HG03460 (cell line): ENCODE data around the gene CMKLR1.

Experiments
- ATAC-seq: cut with Tn5 transposase; IDR thresholded peaks from one replicate; pipeline ENCODE4 v1.9.1; 2021; ENCODE audit not compliant: unreplicated experiment

Gene CMKLR1

DNA sequence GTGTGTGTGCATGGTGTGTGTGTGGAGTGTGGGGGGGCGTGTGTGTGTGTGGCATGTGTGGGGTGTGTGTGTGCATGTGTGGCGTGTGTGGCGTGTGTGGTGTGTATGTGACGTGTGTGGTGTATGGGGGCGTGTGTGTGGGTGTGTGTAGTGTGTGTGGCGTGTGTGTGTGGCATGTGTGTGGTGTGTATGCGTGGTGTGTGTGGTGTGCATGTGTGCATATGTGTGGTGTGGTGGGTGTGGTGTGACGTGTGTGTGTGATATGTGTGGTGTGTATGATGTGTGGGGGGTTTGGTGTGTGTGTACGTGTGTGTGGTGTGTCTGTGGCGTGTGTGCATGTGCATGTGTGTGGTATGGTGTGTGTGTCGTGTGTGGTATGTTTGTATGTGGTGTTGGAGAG is 24.1 kb upstream of the CMKLR1 start:
- no peak for ATAC-seq

- ATAC-seq: no peak
These were observed 22.5 kb upstream of the CMKLR1 start for GRCh38 chr12:108361606-108362005.

DNA sequence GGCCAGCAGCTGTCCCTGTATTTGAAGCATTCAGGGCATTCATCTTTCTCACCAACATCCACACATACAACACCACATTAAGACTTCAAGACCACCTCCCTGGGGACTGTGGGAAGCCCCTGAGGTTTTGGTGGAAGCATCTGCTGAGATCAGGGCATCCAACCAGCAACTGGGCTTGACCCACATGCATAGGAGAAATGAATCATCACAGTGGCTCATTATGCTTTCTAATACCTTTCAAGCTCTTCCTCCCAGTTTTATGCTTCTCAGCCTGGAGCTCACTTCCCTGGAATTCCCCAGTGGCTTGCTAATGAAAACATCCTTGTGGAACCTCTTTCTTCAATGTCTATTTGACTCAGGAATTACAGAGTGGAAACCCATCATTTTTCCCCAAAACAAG is 21.4 kb upstream of the CMKLR1 start:
- peak; percentile 66 for ATAC-seq

- ATAC-seq: no peak
These were observed 20.9 kb upstream of the CMKLR1 start for GRCh38 chr12:108360057-108360456.

GRCh38 chr12:108358580-108358965 is 19.5 kb upstream of the CMKLR1 start:
- no peak for ATAC-seq

DNA sequence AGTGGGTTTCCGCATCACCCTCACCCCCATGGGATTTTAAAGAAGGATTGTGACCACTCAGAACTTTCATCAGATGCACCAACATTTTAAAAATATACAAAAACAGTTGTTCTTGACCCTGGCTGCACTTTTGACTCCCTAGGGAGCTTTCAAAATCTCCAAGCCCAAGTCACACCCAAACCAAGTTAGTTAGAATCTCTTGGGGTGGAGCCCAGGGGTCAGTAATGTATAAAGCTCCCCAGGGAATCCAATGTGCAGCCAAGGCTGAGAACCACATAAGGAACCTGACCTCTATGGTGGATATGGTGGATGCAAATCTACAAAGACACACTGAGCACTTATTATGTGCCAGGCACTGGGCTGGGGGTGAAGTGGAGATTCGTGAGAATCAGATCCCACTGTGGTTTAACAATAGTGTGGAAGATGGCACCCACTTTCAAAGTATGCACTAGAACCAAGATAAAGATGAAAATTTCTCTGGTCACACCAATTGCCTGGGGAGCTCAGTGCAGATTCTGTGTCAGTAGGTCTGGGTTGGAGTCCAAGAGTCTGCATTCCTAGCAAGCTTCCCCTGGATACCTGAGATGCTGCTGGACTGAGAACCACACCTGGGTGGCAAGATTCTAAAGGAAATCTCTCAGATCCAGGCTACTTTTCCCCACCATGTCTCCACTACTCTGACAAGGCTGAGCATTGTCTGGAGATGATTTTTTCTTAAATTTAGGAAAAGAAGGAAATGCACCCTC is 18.9 kb upstream of the CMKLR1 start:
- ATAC-seq: no peak

DNA sequence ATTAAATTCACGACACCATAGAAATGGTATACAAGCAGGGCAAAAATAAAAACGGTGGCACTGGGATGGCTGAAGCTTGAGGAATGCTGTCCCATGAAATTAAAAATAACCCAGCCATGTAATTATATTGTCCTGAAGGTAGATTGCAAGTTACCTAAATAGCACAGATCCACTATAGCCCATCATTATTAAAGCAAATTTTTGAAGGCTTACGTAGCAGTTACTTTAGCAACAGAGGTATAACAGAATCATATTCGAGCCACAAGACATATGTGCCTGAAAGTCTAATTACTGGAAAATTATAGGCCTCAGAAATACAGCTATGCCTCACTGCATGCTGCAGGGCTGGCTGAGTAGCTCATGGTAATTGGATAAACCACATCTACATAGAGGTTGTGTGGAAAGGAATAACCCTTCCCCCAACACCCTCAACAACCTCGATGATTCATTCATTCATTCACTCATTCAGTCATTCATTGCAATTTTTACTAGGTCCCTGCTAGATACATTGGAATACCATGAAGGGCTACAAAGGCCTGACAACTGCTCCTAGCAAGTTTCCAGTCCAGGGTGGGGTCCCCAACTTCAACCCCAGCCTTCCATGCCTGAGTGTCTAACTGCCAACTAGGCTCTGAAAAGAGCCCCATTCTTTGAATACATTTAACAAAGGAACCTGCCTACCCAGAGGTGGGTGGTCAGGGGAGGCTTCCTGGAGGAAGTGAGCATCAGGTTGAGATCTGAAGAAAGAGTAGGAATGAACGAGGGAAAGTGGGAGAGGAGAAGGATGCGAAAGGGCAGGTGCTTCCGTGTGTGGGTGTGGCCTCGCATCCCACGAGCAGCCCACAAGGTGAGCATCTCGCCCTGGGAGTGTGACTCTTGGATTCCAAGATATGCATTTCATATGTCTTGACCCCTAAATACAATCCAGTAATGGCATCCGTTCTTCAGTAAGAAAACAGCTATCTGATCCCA is 18.0 kb upstream of the CMKLR1 start:
- no peak for ATAC-seq

DNA sequence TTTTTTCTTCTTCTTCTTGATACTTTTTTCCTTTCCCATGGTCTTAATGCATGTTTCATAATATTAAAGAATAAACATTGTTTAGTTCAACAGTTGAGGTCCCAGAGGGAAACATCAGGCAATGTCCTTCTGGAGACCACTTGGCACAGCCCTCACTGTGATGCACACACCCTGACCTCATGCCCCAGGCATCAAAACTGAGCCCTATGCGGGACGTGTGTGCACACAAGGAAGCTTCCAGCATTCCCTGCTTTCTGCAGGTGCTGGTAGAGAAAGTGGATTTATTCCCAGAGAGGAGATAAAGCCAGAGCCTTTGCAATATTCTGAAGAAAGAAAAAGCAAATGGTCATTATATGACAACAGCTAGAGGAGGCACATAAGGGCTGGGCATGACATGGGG is 16.0 kb upstream of the CMKLR1 start:
- no peak for ATAC-seq

- no peak for ATAC-seq
These were observed 13.5 kb upstream of the CMKLR1 start for GRCh38 chr12:108352591-108352990.

- ATAC-seq: no peak
These were observed 11.4 kb upstream of the CMKLR1 start for GRCh38 chr12:108350511-108350910.

- no peak for ATAC-seq
These were observed 10.2 kb upstream of the CMKLR1 start for GRCh38 chr12:108349278-108349688.

- no peak for ATAC-seq
These were observed 9.7 kb upstream of the CMKLR1 start for GRCh38 chr12:108348842-108349241.

DNA sequence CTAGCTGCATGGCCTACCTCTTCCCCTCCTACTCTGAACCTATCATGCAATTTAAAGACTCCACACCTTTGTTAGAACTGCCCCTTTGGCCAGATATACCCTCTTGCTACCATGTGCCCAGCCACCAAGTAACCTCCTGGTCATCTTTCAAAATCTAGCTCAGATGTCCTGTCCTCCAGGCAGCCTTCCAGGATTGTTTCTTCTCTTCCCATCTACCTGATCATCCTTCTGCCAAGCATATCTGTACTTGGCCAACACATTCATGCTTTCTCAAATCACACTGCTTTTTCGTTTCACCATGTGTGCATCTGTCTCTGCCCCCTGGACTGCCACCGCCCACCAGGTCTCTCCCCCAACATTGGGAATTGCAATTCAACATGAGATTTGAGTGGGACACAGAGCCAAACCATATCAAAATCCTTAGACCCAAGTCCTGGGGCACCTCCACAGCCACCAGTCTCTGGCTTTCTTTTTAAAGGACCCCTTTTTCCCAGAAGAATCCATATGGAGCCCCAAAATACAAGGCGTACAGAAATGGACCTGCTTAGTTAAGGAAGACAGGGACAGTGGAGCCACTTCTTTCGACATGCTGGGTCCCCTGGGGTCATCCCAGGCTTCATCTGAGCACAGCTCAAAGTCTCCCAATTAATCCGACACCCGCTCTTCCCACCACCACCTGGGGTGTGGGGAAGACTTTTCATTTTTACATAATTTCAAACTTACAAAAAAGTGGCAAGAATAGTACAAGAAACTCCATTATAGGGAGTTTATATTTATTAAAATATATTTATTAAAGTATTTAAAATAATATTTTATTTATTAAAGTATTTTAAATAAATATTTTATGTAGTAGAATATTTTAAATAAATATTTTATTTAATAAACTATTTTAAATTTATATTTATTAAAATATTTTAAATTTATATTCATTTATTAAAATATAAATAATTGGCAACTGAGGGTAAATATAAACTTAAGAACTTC is 7.9 kb upstream of the CMKLR1 start:
- ATAC-seq: no peak

- ATAC-seq: no peak
These were observed 6.9 kb upstream of the CMKLR1 start for GRCh38 chr12:108345716-108346633.

DNA sequence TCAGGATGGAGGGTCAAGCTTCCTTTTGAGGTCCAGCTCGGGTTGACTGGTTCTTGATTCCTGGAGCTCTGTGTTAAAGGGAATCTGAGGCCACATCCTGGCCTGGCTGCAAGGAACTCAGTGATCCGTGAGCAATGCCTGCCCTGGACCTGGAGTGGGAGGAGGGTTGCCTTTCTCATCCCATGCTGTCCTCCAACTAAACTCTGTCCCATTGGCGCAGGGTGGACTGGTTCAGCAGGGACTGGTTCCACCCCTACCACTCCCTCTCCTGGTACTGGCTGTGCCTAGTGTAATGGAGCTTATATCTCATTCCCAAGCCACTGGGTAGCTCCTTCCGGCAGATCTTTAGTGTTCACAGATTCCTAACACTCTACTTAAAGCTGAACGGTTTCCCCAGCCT is 3.9 kb upstream of the CMKLR1 start:
- no peak for ATAC-seq

DNA sequence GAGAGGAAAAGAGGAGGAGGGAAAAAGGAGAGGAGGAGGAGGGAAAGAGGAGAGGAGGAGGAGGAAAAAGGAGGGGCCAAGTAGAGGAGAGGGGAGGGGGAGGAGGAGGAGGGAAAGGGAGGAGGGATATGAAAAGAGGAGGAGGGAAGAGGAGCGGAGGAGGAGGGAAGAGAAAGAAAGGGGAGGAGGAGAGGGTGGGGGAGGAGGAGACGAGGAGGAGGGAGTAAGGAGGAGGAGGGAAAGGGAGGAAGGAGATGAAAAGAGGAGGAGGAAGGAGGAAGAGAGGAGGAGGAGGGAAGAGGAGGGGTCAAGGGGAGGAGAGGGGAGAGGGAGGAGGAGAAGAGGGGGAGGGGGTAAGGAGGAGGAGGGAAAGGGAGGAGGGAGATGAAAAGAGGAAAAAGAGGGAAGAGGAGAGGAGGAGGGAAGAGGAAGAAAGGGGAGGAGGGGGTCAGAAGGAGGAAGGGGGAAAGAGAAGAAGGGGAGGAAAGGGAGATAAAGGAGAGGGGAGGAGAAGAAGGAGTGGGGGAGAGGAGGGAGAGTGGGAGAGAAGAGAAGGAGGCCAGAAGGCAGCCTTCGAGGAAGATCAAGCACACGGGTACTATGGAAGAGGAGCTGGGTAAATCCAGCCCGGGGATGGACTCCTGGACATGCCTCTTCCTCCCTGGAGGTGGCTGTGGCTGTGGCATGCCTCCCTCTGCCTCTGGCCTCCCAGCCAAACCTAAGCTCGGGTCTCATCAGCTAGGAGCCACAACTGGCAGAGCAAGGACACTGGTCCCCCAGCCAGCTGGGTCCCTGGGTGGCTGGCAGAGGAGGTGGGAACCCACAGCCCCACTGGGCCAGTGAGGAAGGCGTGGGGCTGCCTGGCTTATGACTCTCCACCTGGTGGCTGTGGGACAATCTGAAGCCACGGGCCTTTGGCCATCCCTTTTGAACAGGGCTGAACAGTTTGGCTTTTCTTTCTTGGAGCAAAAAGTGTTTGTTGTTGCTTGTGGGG is 3.0 kb upstream of the CMKLR1 start:
- no peak for ATAC-seq

DNA sequence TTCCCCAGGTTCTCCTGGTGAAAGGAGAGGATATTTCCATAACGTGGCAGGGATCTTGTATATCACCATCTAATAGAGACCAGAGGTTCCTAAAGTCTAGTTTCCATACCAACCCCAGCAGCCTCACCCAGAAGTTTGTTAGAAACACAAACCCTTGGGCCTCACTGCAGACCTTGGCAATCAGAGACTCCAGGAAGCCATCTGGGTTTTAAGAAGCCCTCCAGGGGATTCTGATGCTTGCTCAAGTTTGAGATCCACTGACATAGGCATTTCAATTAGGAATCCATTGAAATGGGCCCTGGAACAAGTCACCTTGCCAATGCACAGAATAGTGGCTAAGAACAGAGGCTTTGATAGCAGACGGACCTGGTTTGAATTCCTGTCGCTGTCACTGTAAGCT is 2.2 kb upstream of the CMKLR1 start:
- no peak for ATAC-seq

DNA sequence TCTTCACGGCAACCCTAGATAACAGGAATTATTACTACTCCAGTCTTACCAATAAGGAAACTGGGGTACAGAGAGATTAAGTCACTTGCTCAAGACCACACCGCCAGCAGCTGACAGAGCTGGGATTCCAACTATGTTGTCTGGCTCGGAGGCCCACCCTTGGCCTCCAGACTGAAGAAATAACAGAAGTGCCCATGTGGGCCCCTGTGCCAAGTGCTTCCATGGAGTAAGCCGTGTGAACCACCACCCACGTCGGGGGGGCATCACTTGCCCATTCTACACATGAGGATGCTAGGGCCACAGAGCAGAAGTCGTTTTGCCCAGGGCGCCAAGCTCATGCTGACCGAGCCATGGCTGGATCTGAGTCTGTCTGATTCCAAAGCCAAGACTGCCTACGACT is 926 bp upstream of the CMKLR1 start:
- ATAC-seq: no peak
